OCI-LY7 (cell line): ENCODE measurements around the gene ANKRD34A.

Experiments used
- EZH2phosphoT487 ChIP-seq: fragments of 200-600 bp; sonication (generic); IDR thresholded peaks from 2 replicates; pipeline ENCODE4 v1.6.1; 2018; ENCODE audit warnings: low read depth, borderline replicate concordance, mild to moderate bottlenecking, mixed run types, antibody characterized with exemption, low read length, moderate library complexity, mixed read lengths
- TF ChIP-seq, protein P1 (sequence below): fragments of 200-600 bp; sonication (generic); conservative IDR thresholded peaks from 2 replicates; pipeline ENCODE4 v1.5.1; 2014; ENCODE audit warnings: mild to moderate bottlenecking, antibody characterized with exemption, low read length, moderate library complexity, mixed read lengths

DNA sequence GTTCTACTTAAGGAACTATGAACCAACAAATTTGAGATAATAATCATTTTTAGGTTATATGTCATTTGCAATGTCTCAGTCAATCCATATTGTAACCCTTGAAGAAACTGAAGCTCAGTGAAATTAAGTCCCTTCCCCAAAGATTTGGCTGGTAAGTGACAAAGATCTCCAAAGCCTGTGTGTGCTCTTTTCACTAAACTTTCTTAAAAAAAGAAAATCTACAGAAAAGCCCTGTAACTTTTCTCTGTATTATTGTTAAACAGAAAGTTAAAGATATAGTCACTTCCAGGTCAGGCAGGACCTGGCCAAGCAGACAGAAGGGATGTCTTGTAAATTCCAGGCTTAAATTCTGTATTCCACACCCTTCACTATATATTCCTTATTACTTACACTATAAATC, 8.0 kb downstream of the ANKRD34A start:
- TF ChIP-seq, protein P1, sequence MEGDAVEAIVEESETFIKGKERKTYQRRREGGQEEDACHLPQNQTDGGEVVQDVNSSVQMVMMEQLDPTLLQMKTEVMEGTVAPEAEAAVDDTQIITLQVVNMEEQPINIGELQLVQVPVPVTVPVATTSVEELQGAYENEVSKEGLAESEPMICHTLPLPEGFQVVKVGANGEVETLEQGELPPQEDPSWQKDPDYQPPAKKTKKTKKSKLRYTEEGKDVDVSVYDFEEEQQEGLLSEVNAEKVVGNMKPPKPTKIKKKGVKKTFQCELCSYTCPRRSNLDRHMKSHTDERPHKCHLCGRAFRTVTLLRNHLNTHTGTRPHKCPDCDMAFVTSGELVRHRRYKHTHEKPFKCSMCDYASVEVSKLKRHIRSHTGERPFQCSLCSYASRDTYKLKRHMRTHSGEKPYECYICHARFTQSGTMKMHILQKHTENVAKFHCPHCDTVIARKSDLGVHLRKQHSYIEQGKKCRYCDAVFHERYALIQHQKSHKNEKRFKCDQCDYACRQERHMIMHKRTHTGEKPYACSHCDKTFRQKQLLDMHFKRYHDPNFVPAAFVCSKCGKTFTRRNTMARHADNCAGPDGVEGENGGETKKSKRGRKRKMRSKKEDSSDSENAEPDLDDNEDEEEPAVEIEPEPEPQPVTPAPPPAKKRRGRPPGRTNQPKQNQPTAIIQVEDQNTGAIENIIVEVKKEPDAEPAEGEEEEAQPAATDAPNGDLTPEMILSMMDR = no peak
- TF ChIP-seq EZH2phosphoT487 = no peak
